HG03097 (cell line): Measurements from ENCODE around the gene ISY1.
A peak's percentile ranks its signal among the peaks of the same experiment; 100 is the strongest.
"Not testable (repeated sequence)": the region's sequence is repeated elsewhere in the genome, so short reads cannot be mapped to it uniquely, and the experiment has no call there.

Experiments used
- ATAC-seq: cut with Tn5 transposase; IDR thresholded peaks from one replicate; pipeline ENCODE4 v1.9.1; 2021; ENCODE audit not compliant: unreplicated experiment, low FRiP score

The ISY1 gene

GRCh38 chr3:129173206-129173605 is 12.3 kb upstream of the ISY1 start:
- no peak for ATAC-seq

GRCh38 chr3:129166579-129167332 is 5.9 kb upstream of the ISY1 start:
- no peak for ATAC-seq

GRCh38 chr3:129165594-129165993 is 4.7 kb upstream of the ISY1 start:
- not testable (repeated sequence) for ATAC-seq

- no peak for ATAC-seq
Observed at GRCh38 chr3:129164500-129164899, 3.6 kb upstream of the ISY1 start.

- ATAC-seq = no peak
Observed at GRCh38 chr3:129162729-129163579, 2.1 kb upstream of the ISY1 start.

- ATAC-seq = peak; percentile 6
Observed at GRCh38 chr3:129161860-129162271, 1.0 kb upstream of the ISY1 start.

GRCh38 chr3:129144786-129145185 is 16.1 kb downstream of the ISY1 start:
- no peak for ATAC-seq

GRCh38 chr3:129141011-129141410 is 19.9 kb downstream of the ISY1 start:
- not testable (repeated sequence) for ATAC-seq

- no peak for ATAC-seq
Observed at GRCh38 chr3:129139911-129140310, 21.0 kb downstream of the ISY1 start.

- ATAC-seq = not testable (repeated sequence)
Observed at GRCh38 chr3:129136275-129136674, 24.6 kb downstream of the ISY1 start.

- ATAC-seq = no peak
Observed at GRCh38 chr3:129132097-129132866, 28.6 kb downstream of the ISY1 start.

- ATAC-seq = no peak
Observed at GRCh38 chr3:129131465-129132088, 29.3 kb downstream of the ISY1 start.

- ATAC-seq = no peak
Observed at GRCh38 chr3:129130291-129130813, 30.5 kb downstream of the ISY1 start.

GRCh38 chr3:129128357-129129155 is 32.3 kb downstream of the ISY1 start:
- ATAC-seq = no peak

- ATAC-seq = no peak
Observed at GRCh38 chr3:129126726-129127280, 34.1 kb downstream of the ISY1 start.

GRCh38 chr3:129123314-129124060 is 37.4 kb downstream of the ISY1 start:
- no peak for ATAC-seq

GRCh38 chr3:129122412-129123011 is 38.4 kb downstream of the ISY1 start:
- ATAC-seq = no peak

GRCh38 chr3:129121792-129122411 is 39.0 kb downstream of the ISY1 start, which contains the start of gene RAB43:
RAB43 (minus strand) TSS chr3:129121804; CDS start chr3:129121489, 315 bp downstream.
- peak; percentile 42 for ATAC-seq
